ENCODE data around the gene SPATS2. TPM values are rescaled to one million over a fixed set of nuclear protein-coding genes. Genes with fewer than 3 reads are reported as not detected.

The SPATS2 gene
- total and polyA plus RNA-seq, 10 of the 15 experiments (the other 5 are each of a cell fraction or from before 2014, with no cell fraction given) = 9.0 to 54.2 (median 27.5) TPM

DNA sequence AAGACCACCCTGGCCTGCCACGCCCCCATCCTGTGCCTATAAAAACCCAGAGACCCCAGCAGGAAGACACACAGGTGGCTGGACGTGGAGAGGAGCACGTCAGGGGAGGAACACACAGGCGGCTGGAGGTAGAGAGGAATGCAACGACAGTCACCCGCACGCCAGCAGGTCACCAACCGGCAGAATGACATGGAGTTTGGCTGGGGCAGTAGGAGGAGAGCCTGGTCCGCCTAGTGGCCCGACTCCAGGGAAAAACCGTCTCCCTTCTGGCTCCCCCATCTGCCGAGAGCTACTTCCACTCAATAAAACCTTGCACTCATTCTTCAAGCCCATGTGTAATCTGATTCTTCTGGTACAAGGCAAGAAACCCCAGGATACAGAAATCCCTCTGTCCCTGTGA is 108.8 kb downstream of the SPATS2 start:
- Histone ChIP-seq H3K27ac (ENCODE audit: control insufficient read depth, insufficient read depth) (no peak overlapping the region), H3K79me2 (ENCODE audit: control insufficient read depth, insufficient read depth, low read length) (peaks cover 7% of the 10 kb centered on the region), H3K4me2 (ENCODE audit: control insufficient read depth, insufficient read depth) (no peak overlapping the region), H3K9me3 (replicated peaks; ENCODE audit: control insufficient read depth, insufficient read depth, low read length) (no peaks in the 10 kb centered on the region), H3K4me1 (ENCODE audit: control insufficient read depth, insufficient read depth, low read length) (no peaks in the 10 kb centered on the region), H3K36me3 (ENCODE audit: control insufficient read depth in 2 of 2, insufficient read depth in 2 of 2, low read length in 1 of 2) (peaks cover 3 to 7% of the 10 kb centered on the region in 2 experiments; a peak in 3 of 4 replicates), H3K9ac (ENCODE audit: control insufficient read depth, insufficient read depth, low read length) (no peak overlapping the region), H3K4me3 (no peak overlapping the region), H2AFZ (ENCODE audit: control insufficient read depth, low read depth, low read length) (no peak overlapping the region), H3K27me3 (replicated peaks in 1 of 2; ENCODE audit: control insufficient read depth in 2 of 2, insufficient read depth in 2 of 2, low read length in 1 of 2) (no peaks in the 10 kb centered on the region), H4K20me1 (ENCODE audit: control insufficient read depth, insufficient read depth) (no peaks in the 10 kb centered on the region)
- no peak for FAIRE-seq
- whole genome bisulfite sequencing (ENCODE audit: insufficient coverage, insufficient replicate concordance, low lambda C conversion rate, missing lambda C conversion rate) = 98% methylated on average over 12 of the region's 12 CpGs
- ChIA-PET SMC1A (ENCODE audit: uncharacterized antibody, unreplicated experiment) (no interaction called here), POLR2A (no interaction called here), RAD21 (ENCODE audit: unreplicated experiment) (no interaction called here), CTCF (interaction anchor here (1.9 to 3.3 kb wide), 2 partner anchors 38 to 118 kb away, joined by 5 to 12 read pairs; no protein-coding TSS in a partner anchor)
- intact Hi-C loops (cut with micrococcal nuclease; ENCODE audit: unreplicated experiment) (no loop called here), in situ Hi-C loops (cut with MboI) (no loop called here)
- TF ChIP-seq, protein P1, sequence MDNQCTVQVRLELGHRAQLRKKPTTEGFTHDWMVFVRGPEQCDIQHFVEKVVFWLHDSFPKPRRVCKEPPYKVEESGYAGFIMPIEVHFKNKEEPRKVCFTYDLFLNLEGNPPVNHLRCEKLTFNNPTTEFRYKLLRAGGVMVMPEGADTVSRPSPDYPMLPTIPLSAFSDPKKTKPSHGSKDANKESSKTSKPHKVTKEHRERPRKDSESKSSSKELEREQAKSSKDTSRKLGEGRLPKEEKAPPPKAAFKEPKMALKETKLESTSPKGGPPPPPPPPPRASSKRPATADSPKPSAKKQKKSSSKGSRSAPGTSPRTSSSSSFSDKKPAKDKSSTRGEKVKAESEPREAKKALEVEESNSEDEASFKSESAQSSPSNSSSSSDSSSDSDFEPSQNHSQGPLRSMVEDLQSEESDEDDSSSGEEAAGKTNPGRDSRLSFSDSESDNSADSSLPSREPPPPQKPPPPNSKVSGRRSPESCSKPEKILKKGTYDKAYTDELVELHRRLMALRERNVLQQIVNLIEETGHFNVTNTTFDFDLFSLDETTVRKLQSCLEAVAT (IDR thresholded peaks at IDR 0.05) = no peak
- no peak for TF ChIP-seq IRF4 (IDR thresholded peaks at IDR 0.05; ENCODE audit: low read depth, low read length)
- no peak for TF ChIP-seq NR2F1 (conservative IDR thresholded peaks at IDR 0.05)
- no peak for TF ChIP-seq WRNIP1 (IDR thresholded peaks at IDR 0.05; ENCODE audit: borderline replicate concordance, low read depth, low read length)
- TF ChIP-seq EZH2 (IDR thresholded peaks at IDR 0.05; ENCODE audit: borderline replicate concordance, control insufficient read depth, low read depth, low read length) = no peak
- TF ChIP-seq, protein P2, sequence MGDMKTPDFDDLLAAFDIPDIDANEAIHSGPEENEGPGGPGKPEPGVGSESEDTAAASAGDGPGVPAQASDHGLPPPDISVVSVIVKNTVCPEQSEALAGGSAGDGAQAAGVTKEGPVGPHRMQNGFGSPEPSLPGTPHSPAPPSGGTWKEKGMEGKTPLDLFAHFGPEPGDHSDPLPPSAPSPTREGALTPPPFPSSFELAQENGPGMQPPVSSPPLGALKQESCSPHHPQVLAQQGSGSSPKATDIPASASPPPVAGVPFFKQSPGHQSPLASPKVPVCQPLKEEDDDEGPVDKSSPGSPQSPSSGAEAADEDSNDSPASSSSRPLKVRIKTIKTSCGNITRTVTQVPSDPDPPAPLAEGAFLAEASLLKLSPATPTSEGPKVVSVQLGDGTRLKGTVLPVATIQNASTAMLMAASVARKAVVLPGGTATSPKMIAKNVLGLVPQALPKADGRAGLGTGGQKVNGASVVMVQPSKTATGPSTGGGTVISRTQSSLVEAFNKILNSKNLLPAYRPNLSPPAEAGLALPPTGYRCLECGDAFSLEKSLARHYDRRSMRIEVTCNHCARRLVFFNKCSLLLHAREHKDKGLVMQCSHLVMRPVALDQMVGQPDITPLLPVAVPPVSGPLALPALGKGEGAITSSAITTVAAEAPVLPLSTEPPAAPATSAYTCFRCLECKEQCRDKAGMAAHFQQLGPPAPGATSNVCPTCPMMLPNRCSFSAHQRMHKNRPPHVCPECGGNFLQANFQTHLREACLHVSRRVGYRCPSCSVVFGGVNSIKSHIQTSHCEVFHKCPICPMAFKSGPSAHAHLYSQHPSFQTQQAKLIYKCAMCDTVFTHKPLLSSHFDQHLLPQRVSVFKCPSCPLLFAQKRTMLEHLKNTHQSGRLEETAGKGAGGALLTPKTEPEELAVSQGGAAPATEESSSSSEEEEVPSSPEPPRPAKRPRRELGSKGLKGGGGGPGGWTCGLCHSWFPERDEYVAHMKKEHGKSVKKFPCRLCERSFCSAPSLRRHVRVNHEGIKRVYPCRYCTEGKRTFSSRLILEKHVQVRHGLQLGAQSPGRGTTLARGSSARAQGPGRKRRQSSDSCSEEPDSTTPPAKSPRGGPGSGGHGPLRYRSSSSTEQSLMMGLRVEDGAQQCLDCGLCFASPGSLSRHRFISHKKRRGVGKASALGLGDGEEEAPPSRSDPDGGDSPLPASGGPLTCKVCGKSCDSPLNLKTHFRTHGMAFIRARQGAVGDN (IDR thresholded peaks at IDR 0.05) = no peak
- no peak for TF ChIP-seq CHD1 (IDR thresholded peaks at IDR 0.05; ENCODE audit: low read depth, low read length)
- no peak for DNase-seq (ENCODE audit: low read depth, low spot score)
- no TSS peak for BruUV-seq (replicated peaks)
- ATAC-seq = no peak
